H1 (cell line): ENCODE results near the gene PRMT5. TPM values are rescaled to one million over a fixed set of nuclear protein-coding genes. Genes with fewer than 3 reads are reported as not detected.
"Not testable (repeated sequence)": the region's sequence is repeated elsewhere in the genome, so short reads cannot be mapped to it uniquely, and the experiment has no call there.

Source experiments
- CTCF ChIA-PET: fragments of 300-600 bp; sonication (Branson Sonifier 250); formaldehyde crosslinking; loops from one replicate; lab custom pipeline; 2021; ENCODE audit not compliant: partially characterized antibody; lab: Charles Lee
- POLR2A ChIA-PET: fragments of 300-600 bp; sonication (Branson Sonifier 250); formaldehyde crosslinking; loops from one replicate; lab custom pipeline; 2021; ENCODE audit warnings: inconsistent platforms; ENCODE audit not compliant: partially characterized antibody; lab: Charles Lee
- DNase-seq, 2 experiments: peaks; one replicate each; pipeline versions ENCODE4 v3.0.0 to v3.0.0-alpha.2; 2010 to 2022; ENCODE audit warnings: low spot score in 2 of 2, low read depth in 1 of 2, mixed read lengths in 1 of 2
- FAIRE-seq: peaks from 2 replicates; lab custom pipeline; 2011; peaks lifted over from hg19 to GRCh38; lab: Jason Lieb, UNC
- H2AFZ ChIP-seq: 2 replicates; pipeline ENCODE4 v1.8.1; 2012; ENCODE audit warnings: low read length, inconsistent platforms
- H2AK5ac ChIP-seq: 2 replicates; pipeline ENCODE4 v1.6.1; 2013; ENCODE audit warnings: low read depth, low read length
- H2BK120ac ChIP-seq: replicated peaks from 2 replicates; pipeline ENCODE3; 2013; ENCODE audit warnings: low read depth, low read length, inconsistent platforms
- H2BK12ac ChIP-seq: 2 replicates; pipeline ENCODE4 v1.6.1; 2013; ENCODE audit warnings: low read depth, low read length
- H2BK15ac ChIP-seq: 2 replicates; pipeline ENCODE4 v1.6.1; 2013; ENCODE audit warnings: low read length
- H2BK20ac ChIP-seq: 2 replicates; pipeline ENCODE4 v1.6.1; 2013; ENCODE audit warnings: low read length
- H2BK5ac ChIP-seq: 2 replicates; pipeline ENCODE4 v1.6.1; 2013; ENCODE audit warnings: low read depth, low read length
- H3K14ac ChIP-seq: 2 replicates; pipeline ENCODE4 v1.6.1; 2013; ENCODE audit warnings: inconsistent platforms; ENCODE audit not compliant: insufficient read length
- H3K18ac ChIP-seq: 2 replicates; pipeline ENCODE4 v1.6.1; 2013; ENCODE audit warnings: low read length; ENCODE audit errors: extremely low read depth
- H3K23ac ChIP-seq: 2 replicates; pipeline ENCODE4 v1.6.1; 2013; ENCODE audit warnings: inconsistent platforms; ENCODE audit not compliant: insufficient read length
- H3K23me2 ChIP-seq: 2 replicates; pipeline ENCODE4 v1.6.1; 2013; ENCODE audit warnings: low read depth, low read length
- H3K27ac ChIP-seq: 2 replicates; pipeline ENCODE4 v1.6.1; 2011; ENCODE audit warnings: low read depth, low read length, inconsistent platforms
- H3K27me3 ChIP-seq, 4 experiments: replicated peaks in 1 of 4; 1 replicate in 1 of 4; 2 replicates in 3 of 4; pipeline versions ENCODE4 v1.6.1 to v1.8.1; 2011 to 2013; ENCODE audit warnings: low read length in 3 of 4, mild to moderate bottlenecking in 3 of 4, inconsistent platforms in 2 of 4, mixed read lengths in 2 of 4, moderate library complexity in 1 of 4; ENCODE audit not compliant: control insufficient read depth in 3 of 4, insufficient read depth in 3 of 4; ENCODE audit errors: extremely low read depth in 1 of 4
- H3K36me3 ChIP-seq, 4 experiments: 2 replicates each; pipeline versions ENCODE4 v1.6.1 to v1.8.1; 2011 to 2013; ENCODE audit warnings: mild to moderate bottlenecking in 4 of 4, low read length in 3 of 4, moderate library complexity in 2 of 4, control low read depth in 1 of 4, inconsistent platforms in 1 of 4; ENCODE audit not compliant: insufficient read depth in 4 of 4, control insufficient read depth in 2 of 4
- H3K4ac ChIP-seq: replicated peaks from 2 replicates; pipeline ENCODE3; 2013; ENCODE audit warnings: low read length, low read depth, mixed read lengths, inconsistent platforms; ENCODE audit not compliant: insufficient read length
- H3K4me1 ChIP-seq, 4 experiments: replicated peaks in 1 of 4; 1 replicate in 1 of 4; 2 replicates in 3 of 4; pipeline versions ENCODE4 v1.6.1 to v1.8.1; 2011 to 2013; ENCODE audit warnings: low read length in 3 of 4, inconsistent platforms in 2 of 4, mixed read lengths in 1 of 4; ENCODE audit not compliant: insufficient read depth in 4 of 4, control insufficient read depth in 3 of 4
- H3K4me2 ChIP-seq, 2 experiments: 2 replicates each; pipeline versions ENCODE4 v1.6.1 to v1.8.1; 2011 to 2013; ENCODE audit warnings: low read depth in 2 of 2, low read length in 2 of 2, control low read depth in 1 of 2, inconsistent platforms in 1 of 2, mild to moderate bottlenecking in 1 of 2; ENCODE audit not compliant: insufficient read depth in 1 of 2
- H3K4me3 ChIP-seq, 4 experiments: fragments of 200-600, 300-600 bp in 1 of 4; sonication (generic), shearing (Covaris generic), sonication (Bioruptor Twin) in 1 of 4; 2 replicates each; pipeline versions ENCODE4 v1.5.1 to v1.8.1; 2011 to 2016; ENCODE audit warnings: low read length in 4 of 4, low read depth in 3 of 4, control low read depth in 2 of 4, inconsistent platforms in 2 of 4, mild to moderate bottlenecking in 2 of 4, mixed read lengths in 1 of 4, moderate library complexity in 1 of 4; ENCODE audit not compliant: insufficient read depth in 2 of 4; ENCODE audit errors: extremely low read depth in 1 of 4
- H3K56ac ChIP-seq: replicated peaks from 2 replicates; pipeline ENCODE3; 2013; ENCODE audit warnings: low read depth, mild to moderate bottlenecking, mixed read lengths, low read length, inconsistent platforms; ENCODE audit not compliant: insufficient read length
- H3K79me1 ChIP-seq: 2 replicates; pipeline ENCODE4 v1.6.1; 2013; ENCODE audit warnings: low read depth, low read length, control low read depth
- H3K79me2 ChIP-seq, 2 experiments: 2 replicates each; pipeline versions ENCODE4 v1.6.1 to v1.8.1; 2012 to 2013; ENCODE audit warnings: low read length in 2 of 2, mild to moderate bottlenecking in 2 of 2, inconsistent platforms in 1 of 2; ENCODE audit not compliant: insufficient read depth in 2 of 2, control insufficient read depth in 1 of 2
- H3K9ac ChIP-seq, 4 experiments: replicated peaks in 1 of 4; 1 replicate in 1 of 4; 2 replicates in 3 of 4; pipeline versions ENCODE4 v1.6.1 to v1.8.1; 2011 to 2013; ENCODE audit warnings: low read depth in 3 of 4, low read length in 3 of 4, control low read depth in 2 of 4, mild to moderate bottlenecking in 2 of 4, moderate library complexity in 2 of 4, inconsistent platforms in 1 of 4; ENCODE audit errors: extremely low read depth in 1 of 4
- H3K9me3 ChIP-seq, 2 experiments: 2 replicates each; pipeline versions ENCODE4 v1.6.1 to v1.8.1; 2012 to 2013; ENCODE audit warnings: mild to moderate bottlenecking in 2 of 2, moderate library complexity in 2 of 2, control low read depth in 1 of 2, inconsistent platforms in 1 of 2, low read depth in 1 of 2, low read length in 1 of 2, mixed read lengths in 1 of 2; ENCODE audit not compliant: insufficient read depth in 2 of 2
- H4K20me1 ChIP-seq, 2 experiments: replicated peaks in 1 of 2; 2 replicates each; pipeline versions ENCODE3 to v1.8.1; 2011 to 2013; ENCODE audit warnings: inconsistent platforms in 2 of 2, low read length in 2 of 2, mild to moderate bottlenecking in 1 of 2; ENCODE audit not compliant: insufficient read depth in 2 of 2, control insufficient read depth in 1 of 2
- H4K5ac ChIP-seq: 2 replicates; pipeline ENCODE4 v1.6.1; 2013; ENCODE audit warnings: low read length, low read depth, mixed read lengths, inconsistent platforms; ENCODE audit not compliant: insufficient read length
- H4K8ac ChIP-seq: 2 replicates; pipeline ENCODE4 v1.8.0; 2013; ENCODE audit warnings: mild to moderate bottlenecking, moderate library complexity, low read length, inconsistent platforms; ENCODE audit not compliant: insufficient read depth; ENCODE audit errors: extremely low read depth
- H4K91ac ChIP-seq: replicated peaks from 2 replicates; pipeline ENCODE3; 2013; ENCODE audit warnings: low read length, mixed read lengths, inconsistent platforms; ENCODE audit not compliant: insufficient read length
- WGBS, 2 experiments: shearing (Covaris generic) in 1 of 2; methylation state at CpG; one replicate each; pipeline versions ENCODE4 v1.1.6 to v1.1.7; 2013 to 2015; ENCODE audit warnings: low lambda C conversion rate in 2 of 2, mixed read lengths in 2 of 2, inconsistent platforms in 1 of 2, low coverage in 1 of 2, missing lambda C conversion rate in 1 of 2; ENCODE audit not compliant: insufficient replicate concordance in 2 of 2, insufficient coverage in 1 of 2, insufficient read length in 1 of 2; ENCODE audit errors: extremely low coverage in 1 of 2, missing lambda C conversion rate in 1 of 2; 5-methylcytosine and 5-hydroxymethylcytosine counted together
- polyA plus RNA-seq, 7 experiments: library from polyadenylated mRNA; depleted of rRNA in 3 of 7; stranded (reverse) in 5 of 7; unstranded in 2 of 7; fragments of >200 nt in 5 of 7; fragments of 200-250 nt in 2 of 7; gene quantifications; 1 replicate in 5 of 7; 2 replicates in 1 of 7; 4 replicates in 1 of 7; pipeline versions ENCODE4 v1.2.1 to v1.2.3, GENCODE V29; 2011 to 2013; ENCODE audit warnings: missing spikeins in 2 of 7, mixed read lengths in 2 of 7
- total RNA-seq: library from RNA; stranded (reverse); fragmentation: NEBNext Ultra II Directional; extraction: Animal tissue kit (Norgen Biotek cat#: 25700); gene quantifications from 2 replicates; pipeline ENCODE4 v1.2.1, GENCODE V29; 2021

Gene PRMT5
- total and polyA plus RNA-seq, 2 of the 8 experiments (the other 6 are each of a cell fraction or from before 2014, with no cell fraction given) = 171 to 402 TPM

GRCh38 chr14:22914836-22915235 lies 14.3 kb downstream of the PRMT5 start:
- ChIA-PET CTCF (interaction anchor here (1.0 to 5.0 kb wide), 2 partner anchors 14 to 19 kb away, joined by 3 to 40 read pairs; no protein-coding TSS in a partner anchor), POLR2A (interaction anchor here (1.0 to 2.4 kb wide), 3 partner anchors 13 to 93 kb away, joined by 3 to 7 read pairs (median 3); no protein-coding TSS in a partner anchor)
- H2AFZ ChIP-seq, H2BK15ac ChIP-seq, H4K8ac ChIP-seq, H2BK5ac ChIP-seq, H3K9ac ChIP-seq, H3K27ac ChIP-seq, H3K23ac ChIP-seq, H4K91ac ChIP-seq, H3K4me2 ChIP-seq, H4K5ac ChIP-seq, H3K4me3 ChIP-seq, H3K9me3 ChIP-seq, H2AK5ac ChIP-seq, H3K14ac ChIP-seq, FAIRE-seq, H3K56ac ChIP-seq, H3K18ac ChIP-seq, H3K4ac ChIP-seq, H2BK12ac ChIP-seq, DNase-seq, H3K36me3 ChIP-seq, H2BK120ac ChIP-seq, H4K20me1 ChIP-seq, H3K23me2 ChIP-seq, H3K4me1 ChIP-seq, H3K27me3 ChIP-seq, H3K79me1 ChIP-seq, H2BK20ac ChIP-seq: not testable (repeated sequence)
- H3K79me2 ChIP-seq = peaks cover 2 to 31% of the 10 kb centered on the region in 2 experiments; a peak in 2 of 4 replicates
- WGBS, 2 experiments = 100% methylated on average over 2 of the region's 4 CpGs; no CpG with 5 or more reads in 1 of the 2 experiments
